ENCODE data around the gene HOMER3.

DNA sequence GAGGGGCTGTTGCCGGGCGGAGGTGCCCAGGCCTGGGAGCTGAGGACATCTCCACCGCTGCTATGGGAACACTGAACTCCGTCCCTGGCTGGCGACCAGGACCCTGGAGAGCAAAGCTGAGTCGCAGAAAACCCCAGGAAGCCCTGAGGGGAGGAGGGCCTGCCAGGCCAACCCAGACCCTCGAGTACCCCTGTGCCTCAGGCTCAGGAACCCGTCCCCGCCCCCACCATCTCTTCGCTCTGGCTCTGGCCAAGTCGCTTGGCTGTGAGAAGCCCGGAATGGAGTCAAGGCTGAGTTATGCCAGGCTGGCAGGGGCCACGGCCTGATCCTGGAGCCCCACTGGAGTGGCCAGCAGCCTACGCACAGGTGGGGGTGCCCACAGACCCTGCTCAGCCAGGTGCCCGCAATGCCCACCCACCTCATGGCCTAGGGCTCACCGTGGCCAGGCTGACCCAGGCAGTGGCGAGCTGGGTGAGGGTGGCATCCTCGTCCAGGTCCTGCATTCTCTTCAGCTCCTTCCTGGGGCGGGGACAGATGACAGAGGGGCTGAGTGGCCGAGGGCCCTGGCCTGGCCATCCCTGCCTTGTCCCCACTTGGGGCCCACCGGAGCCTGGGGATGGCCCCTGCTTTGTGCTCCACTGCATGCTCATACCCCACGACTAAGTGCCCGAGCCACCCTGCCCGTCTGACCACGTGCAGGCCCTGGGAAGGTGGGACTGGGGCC lies 36.5 kb downstream of the HOMER3 start:
- TF ChIP-seq POLR2A (IDR thresholded peaks at IDR 0.05) (no peak), POLR2AphosphoS5 (IDR thresholded peaks at IDR 0.05; ENCODE audit: insufficient read depth in 1 of 2, low read depth in 1 of 2) (no peak)
- TF ChIP-seq, protein P1, sequence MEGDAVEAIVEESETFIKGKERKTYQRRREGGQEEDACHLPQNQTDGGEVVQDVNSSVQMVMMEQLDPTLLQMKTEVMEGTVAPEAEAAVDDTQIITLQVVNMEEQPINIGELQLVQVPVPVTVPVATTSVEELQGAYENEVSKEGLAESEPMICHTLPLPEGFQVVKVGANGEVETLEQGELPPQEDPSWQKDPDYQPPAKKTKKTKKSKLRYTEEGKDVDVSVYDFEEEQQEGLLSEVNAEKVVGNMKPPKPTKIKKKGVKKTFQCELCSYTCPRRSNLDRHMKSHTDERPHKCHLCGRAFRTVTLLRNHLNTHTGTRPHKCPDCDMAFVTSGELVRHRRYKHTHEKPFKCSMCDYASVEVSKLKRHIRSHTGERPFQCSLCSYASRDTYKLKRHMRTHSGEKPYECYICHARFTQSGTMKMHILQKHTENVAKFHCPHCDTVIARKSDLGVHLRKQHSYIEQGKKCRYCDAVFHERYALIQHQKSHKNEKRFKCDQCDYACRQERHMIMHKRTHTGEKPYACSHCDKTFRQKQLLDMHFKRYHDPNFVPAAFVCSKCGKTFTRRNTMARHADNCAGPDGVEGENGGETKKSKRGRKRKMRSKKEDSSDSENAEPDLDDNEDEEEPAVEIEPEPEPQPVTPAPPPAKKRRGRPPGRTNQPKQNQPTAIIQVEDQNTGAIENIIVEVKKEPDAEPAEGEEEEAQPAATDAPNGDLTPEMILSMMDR (IDR thresholded peaks at IDR 0.05), result no peak

Measured in vagina (tissue), 2 donors.